HepG2 (cell line): ENCODE results near the gene GRB2. TPM values are rescaled to one million over a fixed set of nuclear protein-coding genes. Genes with fewer than 3 reads are reported as not detected.
A peak's percentile ranks its signal among the peaks of the same experiment; 100 is the strongest.

ENCODE experiments used
- ATAC-seq: fragments of 200-7000 bp; cut with Tn5 transposase; 3 replicates; pipeline ENCODE4 v1.9.1; 2020; ENCODE audit warnings: mild to moderate bottlenecking, moderate library complexity
- BruUV-seq: library from RNA; stranded (reverse); fragments of 400-500 nt; replicated peaks from 2 replicates; lab custom pipeline; 2021; lab: Mats Ljungman, UMichigan
- CTCF ChIA-PET: fragments of 300-600 bp; formaldehyde crosslinking; extraction: SDS; loops from one replicate; lab custom pipeline; 2021; ENCODE audit warnings: low total read pairs, inconsistent platforms, low intra/inter-chr PET ratio; lab: Yijun Ruan, JAX
- POLR2A ChIA-PET: fragments of 350-600 bp; sonication (Branson Sonifier 250); formaldehyde crosslinking; loops from one replicate; lab custom pipeline; 2020; ENCODE audit warnings: antibody characterized with exemption, inconsistent platforms; lab: Yijun Ruan, JAX
- DNase-seq: peaks from one replicate; pipeline ENCODE4 v3.0.0-alpha.2; 2015; ENCODE audit warnings: low spot score
- FAIRE-seq: peaks from 3 replicates; lab custom pipeline; 2011; peaks lifted over from hg19 to GRCh38; lab: Jason Lieb, UNC
- H2AFZ ChIP-seq: one replicate; pipeline ENCODE4 v1.6.1; 2011; ENCODE audit warnings: low read length, inconsistent platforms
- H3K27ac ChIP-seq: fragments of 300-600 bp; 3 replicates; pipeline ENCODE4 v1.8.0; 2011; ENCODE audit warnings: mixed run types, mild to moderate bottlenecking, mixed read lengths, low read length, inconsistent platforms; ENCODE audit not compliant: insufficient read depth; ENCODE audit errors: extremely low read length
- H3K27me3 ChIP-seq, 2 experiments: fragments of 200-600 bp in 1 of 2; 2 replicates in 1 of 2; 3 replicates in 1 of 2; pipeline versions ENCODE4 v1.6.0 to v1.8.0; 2011; ENCODE audit warnings: low read length in 2 of 2, mild to moderate bottlenecking in 2 of 2, moderate library complexity in 2 of 2, inconsistent platforms in 1 of 2; ENCODE audit not compliant: insufficient read depth in 2 of 2, control insufficient read depth in 1 of 2
- H3K36me3 ChIP-seq, 2 experiments: fragments of 200-600 bp in 1 of 2; replicated peaks in 1 of 2; 2 replicates in 1 of 2; 3 replicates in 1 of 2; pipeline versions ENCODE4 v1.5.1 to v1.8.0; 2011; ENCODE audit warnings: low read length in 2 of 2, inconsistent platforms in 1 of 2; ENCODE audit not compliant: insufficient read depth in 2 of 2, control insufficient read depth in 1 of 2
- H3K4me1 ChIP-seq: 2 replicates; pipeline ENCODE4 v1.5.1; 2012; ENCODE audit warnings: low read length, inconsistent platforms; ENCODE audit not compliant: insufficient read depth
- H3K4me2 ChIP-seq: 2 replicates; pipeline ENCODE4 v1.6.0; 2011; ENCODE audit warnings: low read depth, low read length, inconsistent platforms
- H3K4me3 ChIP-seq, 3 experiments: fragments of 200-600 bp in 1 of 3; sonication (generic), shearing (Covaris generic) in 1 of 3; replicated peaks in 1 of 3; 2 replicates each; pipeline ENCODE4 v1.5.1; 2011 to 2016; ENCODE audit warnings: low read length in 3 of 3, inconsistent platforms in 2 of 3, low read depth in 2 of 3, mild to moderate bottlenecking in 2 of 3, control low read depth in 1 of 3, mixed read lengths in 1 of 3; ENCODE audit not compliant: insufficient read depth in 1 of 3
- H3K79me2 ChIP-seq: one replicate; pipeline ENCODE4 v1.6.1; 2011; ENCODE audit warnings: low read length, inconsistent platforms; ENCODE audit not compliant: insufficient read depth
- H3K9ac ChIP-seq: 2 replicates; pipeline ENCODE4 v1.6.0; 2011; ENCODE audit warnings: mild to moderate bottlenecking, low read depth, low read length, inconsistent platforms; ENCODE audit not compliant: insufficient read depth
- H3K9me3 ChIP-seq: 2 replicates; pipeline ENCODE4 v1.5.1; 2012; ENCODE audit warnings: mild to moderate bottlenecking, low read length
- H4K20me1 ChIP-seq: 2 replicates; pipeline ENCODE4 v1.6.0; 2011; ENCODE audit warnings: inconsistent platforms, mild to moderate bottlenecking, low read length, moderate library complexity; ENCODE audit not compliant: insufficient read depth
- ELF1 ChIP-seq: sonication (generic); formaldehyde crosslinking; IDR thresholded peaks from 2 replicates; pipeline ENCODE4 v1.4.0; 2020; ENCODE audit warnings: missing genetic modification reagents
- GATAD2A ChIP-seq: IDR thresholded peaks from 2 replicates; pipeline ENCODE4 v1.6.1; 2016
- HNRNPK ChIP-seq: fragments of 200-400 bp; formaldehyde crosslinking; IDR thresholded peaks from 2 replicates; pipeline ENCODE4 v1.6.1; 2018; ENCODE audit warnings: low read length, low read depth, moderate library complexity, mild to moderate bottlenecking; ENCODE audit not compliant: poor library complexity, severe bottlenecking
- MAZ ChIP-seq, 2 experiments: sonication (generic) in 1 of 2; formaldehyde crosslinking in 1 of 2; IDR thresholded peaks; 2 replicates each; pipeline versions ENCODE4 v1.5.0 to v1.6.1; 2012 to 2020; ENCODE audit warnings: low read depth in 2 of 2, mild to moderate bottlenecking in 2 of 2, borderline replicate concordance in 1 of 2, improper control_type of control experiment in 1 of 2, low read length in 1 of 2, missing genetic modification reagents in 1 of 2, moderate library complexity in 1 of 2
- PBX2 ChIP-seq: IDR thresholded peaks from 2 replicates; pipeline ENCODE4 v1.6.1; 2016; ENCODE audit warnings: control low read depth
- PCBP1 ChIP-seq: fragments of 200-400 bp; formaldehyde crosslinking; IDR thresholded peaks from 2 replicates; pipeline ENCODE4 v1.6.1; 2017; ENCODE audit warnings: mild to moderate bottlenecking, low read depth, low read length, borderline replicate concordance
- SATB2 ChIP-seq: sonication (generic); formaldehyde crosslinking; IDR thresholded peaks from 2 replicates; pipeline ENCODE4 v1.5.0; 2020; ENCODE audit warnings: missing genetic modification reagents
- TOPORS ChIP-seq: sonication (generic); formaldehyde crosslinking; IDR thresholded peaks from 2 replicates; pipeline ENCODE4 v1.8.0; 2023; ENCODE audit warnings: mild to moderate bottlenecking, missing genetic modification reagents
- ZBTB1 ChIP-seq: sonication (generic); formaldehyde crosslinking; IDR thresholded peaks from 2 replicates; pipeline ENCODE4 v1.4.0; 2020; ENCODE audit warnings: missing genetic modification reagents, borderline replicate concordance
- ZNF20 ChIP-seq: sonication (generic); formaldehyde crosslinking; IDR thresholded peaks from 2 replicates; pipeline ENCODE4 v1.4.0; 2020; ENCODE audit warnings: mild to moderate bottlenecking, moderate library complexity, missing genetic modification reagents
- ZNF326 ChIP-seq: sonication (generic); formaldehyde crosslinking; IDR thresholded peaks from 2 replicates; pipeline ENCODE4 v1.4.0; 2020; ENCODE audit warnings: missing genetic modification reagents, borderline replicate concordance
- ZNF597 ChIP-seq: sonication (generic); formaldehyde crosslinking; IDR thresholded peaks from 2 replicates; pipeline ENCODE4 v1.5.0; 2020; ENCODE audit warnings: missing genetic modification reagents
- ZNF619 ChIP-seq: sonication (generic); formaldehyde crosslinking; IDR thresholded peaks from 2 replicates; pipeline ENCODE4 v1.4.0; 2020; ENCODE audit warnings: mild to moderate bottlenecking, missing genetic modification reagents
- ZNF747 ChIP-seq: sonication (generic); formaldehyde crosslinking; IDR thresholded peaks from 2 replicates; pipeline ENCODE4 v1.8.1; 2023; ENCODE audit warnings: missing genetic modification reagents, mild to moderate bottlenecking, borderline replicate concordance
- ZNF773 ChIP-seq: sonication (generic); formaldehyde crosslinking; IDR thresholded peaks from 2 replicates; pipeline ENCODE4 v1.4.0; 2020; ENCODE audit warnings: missing genetic modification reagents, borderline replicate concordance
- ZNF792 ChIP-seq: IDR thresholded peaks from 2 replicates; pipeline ENCODE4 v1.6.1; 2016
- ZNF850 ChIP-seq: sonication (generic); formaldehyde crosslinking; conservative IDR thresholded peaks from 2 replicates; pipeline ENCODE4 v1.9.0; 2021; ENCODE audit warnings: mild to moderate bottlenecking, missing genetic modification reagents
- WGBS: methylation state at CpG from one replicate; pipeline ENCODE4 v1.1.6; 2017; ENCODE audit warnings: low lambda C conversion rate; 5-methylcytosine and 5-hydroxymethylcytosine counted together
- in situ Hi-C: cut with HindIII; loops from 2 replicates; pipeline ENCODE4 v1.10.0; 2017; ENCODE audit warnings: low pct_unique_long_range_greater_than_20kb; ENCODE audit not compliant: extremely low pct_ligation_motif_present
- intact Hi-C: fragments of 100-400 bp; cut with micrococcal nuclease; formaldehyde crosslinking; loops from one replicate; pipeline ENCODE4 v1.10.0; 2022; ENCODE audit not compliant: unreplicated experiment
- polyA plus RNA-seq, 8 experiments: library from polyadenylated mRNA; depleted of rRNA in 3 of 8; stranded (reverse) in 7 of 8; unstranded in 1 of 8; fragments of >200 nt; fragmentation: Illumina TruSeq in 4 of 8; extraction: Trizol in 4 of 8; gene quantifications; 2 replicates each; pipeline versions ENCODE4 v1.2.1 to v1.2.3, GENCODE V29; 2011 to 2016; ENCODE audit warnings: low read depth in 4 of 8, missing spikeins in 1 of 8, mixed read lengths in 1 of 8; ENCODE audit not compliant: insufficient read depth in 1 of 8
- total RNA-seq, 5 experiments: library from RNA; depleted of rRNA; stranded (reverse); fragments of >200 nt; fragmentation: Illumina TruSeq; extraction: Trizol; gene quantifications; 2 replicates each; pipeline ENCODE4 v1.2.3, GENCODE V29; 2016; ENCODE audit warnings: low read depth in 1 of 5
- TF ChIP-seq, protein P1 (sequence below): sonication (generic); formaldehyde crosslinking; IDR thresholded peaks from 2 replicates; pipeline ENCODE4; 2020; ENCODE audit warnings: missing genetic modification reagents, mild to moderate bottlenecking, borderline replicate concordance

Gene GRB2
- total and polyA plus RNA-seq, 2 of the 13 experiments (the other 11 are each of a cell fraction or from before 2014, with no cell fraction given): 84.6 to 92.3 TPM

- ChIA-PET CTCF (interaction anchor here (1.2 kb wide), 1 partner anchor 52 kb away, joined by 4 read pairs; no protein-coding TSS in a partner anchor), POLR2A (interaction anchor here (0.6 to 6.6 kb wide), 24 partner anchors 10 to 237 kb away, joined by 3 to 93 read pairs (median 6); partner anchors contain the start of genes GGA3, GRB2, MRPS7 and NT5C)
- H3K27ac ChIP-seq: peak overlapping the region; percentile 77
- peak; percentile 36 for ATAC-seq
- peak overlapping the region; percentile 94 for H3K4me2 ChIP-seq
- peaks cover 43% of the 10 kb centered on the region for H3K4me1 ChIP-seq
- no peaks in the 10 kb centered on the region for H3K27me3 ChIP-seq
- BruUV-seq: TSS peak; percentile 37
- peak overlapping the region; percentile 91 to 98 (median 94) for H3K4me3 ChIP-seq
- H3K36me3 ChIP-seq: peaks cover 8 to 26% of the 10 kb centered on the region in 2 experiments; a peak in 3 of 5 replicates
- peak overlapping the region; percentile 96 for H3K9ac ChIP-seq
- H3K9me3 ChIP-seq: no peaks in the 10 kb centered on the region
- H2AFZ ChIP-seq: no peak overlapping the region
- in situ Hi-C loops: no loop called here
- peak; percentile 58 for DNase-seq
- H4K20me1 ChIP-seq: no peaks in the 10 kb centered on the region
- under 1% methylated on average over 34 of the region's 74 CpGs for WGBS
- FAIRE-seq: no peak
- intact Hi-C loops: loop anchor here (1.0 to 2.0 kb wide), 3 partner anchors 18 to 141 kb away; partner anchors contain the start of genes GRB2 and SLC25A19
- H3K79me2 ChIP-seq: peaks cover 6% of the 10 kb centered on the region
- TF ChIP-seq ELF1 (CRISPR knock-in tag) (no peak), MAZ (IDR thresholded peaks at IDR 0.05; ENCODE audit: borderline replicate concordance, low read depth, low read length) (no peak; the same call in 1 of the 2 replicates), MAZ (CRISPR knock-in tag; IDR thresholded peaks at IDR 0.05; ENCODE audit: low read depth) (peak; percentile 43; the same call in 1 of the 2 replicates), SATB2 (no peak), TOPORS (CRISPR knock-in tag) (peak; percentile 93; the same call in 1 of the 2 replicates), ZNF850 (CRISPR knock-in tag) (no peak), ZNF20 (CRISPR knock-in tag) (no peak), ZNF326 (CRISPR knock-in tag) (no peak), ZNF619 (no peak), PCBP1 (0 out of 2 replicates have a peak, but pooled peaks have one; percentile 53), HNRNPK (peak; percentile 33), ZNF597 (CRISPR knock-in tag) (no peak), ZNF773 (CRISPR knock-in tag) (peak; percentile 68; the same call in 1 of the 2 replicates), ZBTB1 (no peak), ZNF747 (CRISPR knock-in tag) (no peak), GATAD2A (CRISPR knock-in tag) (no peak), PBX2 (CRISPR knock-in tag) (no peak), ZNF792 (CRISPR knock-in tag) (no peak)
- TF ChIP-seq, protein P1, sequence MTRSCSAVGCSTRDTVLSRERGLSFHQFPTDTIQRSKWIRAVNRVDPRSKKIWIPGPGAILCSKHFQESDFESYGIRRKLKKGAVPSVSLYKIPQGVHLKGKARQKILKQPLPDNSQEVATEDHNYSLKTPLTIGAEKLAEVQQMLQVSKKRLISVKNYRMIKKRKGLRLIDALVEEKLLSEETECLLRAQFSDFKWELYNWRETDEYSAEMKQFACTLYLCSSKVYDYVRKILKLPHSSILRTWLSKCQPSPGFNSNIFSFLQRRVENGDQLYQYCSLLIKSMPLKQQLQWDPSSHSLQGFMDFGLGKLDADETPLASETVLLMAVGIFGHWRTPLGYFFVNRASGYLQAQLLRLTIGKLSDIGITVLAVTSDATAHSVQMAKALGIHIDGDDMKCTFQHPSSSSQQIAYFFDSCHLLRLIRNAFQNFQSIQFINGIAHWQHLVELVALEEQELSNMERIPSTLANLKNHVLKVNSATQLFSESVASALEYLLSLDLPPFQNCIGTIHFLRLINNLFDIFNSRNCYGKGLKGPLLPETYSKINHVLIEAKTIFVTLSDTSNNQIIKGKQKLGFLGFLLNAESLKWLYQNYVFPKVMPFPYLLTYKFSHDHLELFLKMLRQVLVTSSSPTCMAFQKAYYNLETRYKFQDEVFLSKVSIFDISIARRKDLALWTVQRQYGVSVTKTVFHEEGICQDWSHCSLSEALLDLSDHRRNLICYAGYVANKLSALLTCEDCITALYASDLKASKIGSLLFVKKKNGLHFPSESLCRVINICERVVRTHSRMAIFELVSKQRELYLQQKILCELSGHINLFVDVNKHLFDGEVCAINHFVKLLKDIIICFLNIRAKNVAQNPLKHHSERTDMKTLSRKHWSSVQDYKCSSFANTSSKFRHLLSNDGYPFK: peak; percentile 64; the same call in 1 of the 2 replicates
Observed at GRCh38 chr17:75271233-75271954, 134.1 kb downstream of the GRB2 start.
